ENCODE measurements around the gene LRBA.

Gene LRBA

DNA sequence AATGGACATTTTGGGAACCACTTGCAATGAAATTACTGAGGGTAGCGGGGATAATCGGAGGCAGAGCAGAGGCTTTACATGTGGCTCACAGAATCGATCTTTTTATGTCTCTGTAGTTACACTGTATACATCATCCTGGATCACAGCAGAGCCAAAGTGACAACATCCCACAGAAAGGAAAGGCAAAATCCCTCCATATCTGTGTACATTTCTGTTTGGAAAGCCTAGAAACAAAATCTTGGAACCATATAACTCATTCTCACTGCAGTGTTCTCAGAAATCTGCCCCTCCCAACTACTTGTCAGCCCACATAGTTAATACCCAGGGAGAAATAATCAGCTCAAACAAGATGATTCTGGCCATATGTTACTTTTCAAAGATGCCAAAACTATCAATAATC, 725.2 kb downstream of the LRBA start:
- Histone ChIP-seq H3K4me1 (ENCODE audit: control insufficient read depth in 1 of 2, insufficient read depth in 2 of 2, low read length in 2 of 2) (no peaks in the 10 kb centered on the region), H3K9ac (ENCODE audit: low read depth in 1 of 2, low read length in 2 of 2) (no peak overlapping the region), H3K9me3 (ENCODE audit: control insufficient read depth in 1 of 2, low read length in 2 of 2) (no peaks in the 10 kb centered on the region), H3K27ac (ENCODE audit: low read depth, low read length) (no peak overlapping the region), H3K27me3 (ENCODE audit: control insufficient read depth in 1 of 2, insufficient read depth in 2 of 2, low read length in 2 of 2) (no peaks in the 10 kb centered on the region), H3K4me3 (ENCODE audit: low read depth in 1 of 2, low read length in 2 of 2) (no peak overlapping the region), H3K36me3 (ENCODE audit: control insufficient read depth in 1 of 2, insufficient read depth in 2 of 2, low read length in 2 of 2) (peaks cover 0 to 2% of the 10 kb centered on the region in 2 donors)

DNA sequence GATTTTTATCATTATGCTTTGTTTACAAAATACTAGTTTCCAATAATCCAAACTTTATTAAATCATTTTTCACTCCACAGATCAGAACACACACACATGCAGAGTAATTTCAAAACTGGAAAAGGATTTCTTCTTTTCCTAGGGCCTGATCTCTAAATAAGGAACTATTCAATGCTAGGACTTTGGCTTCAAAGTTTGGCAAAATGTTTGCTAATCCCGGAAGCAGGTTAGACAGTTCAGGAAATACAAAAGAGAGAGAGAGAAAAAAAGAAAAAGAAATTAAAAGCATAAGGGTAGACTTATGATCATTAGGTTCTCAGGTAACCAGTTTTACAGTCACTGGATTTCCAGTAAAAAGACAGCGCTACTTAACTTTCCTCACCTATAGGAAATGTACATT, 725.9 kb downstream of the LRBA start:
- no peak overlapping the region for H3K4me3 ChIP-seq (ENCODE audit: low read depth in 1 of 2, low read length in 2 of 2)
- no peaks in the 10 kb centered on the region for H3K27me3 ChIP-seq (ENCODE audit: control insufficient read depth in 1 of 2, insufficient read depth in 2 of 2, low read length in 2 of 2)
- no peaks in the 10 kb centered on the region for H3K4me1 ChIP-seq (ENCODE audit: control insufficient read depth in 1 of 2, insufficient read depth in 2 of 2, low read length in 2 of 2)
- no peaks in the 10 kb centered on the region for H3K9me3 ChIP-seq (ENCODE audit: control insufficient read depth in 1 of 2, low read length in 2 of 2)
- no peak overlapping the region for H3K27ac ChIP-seq (ENCODE audit: low read depth, low read length)
- peaks cover 0 to 1% of the 10 kb centered on the region in 2 donors for H3K36me3 ChIP-seq (ENCODE audit: control insufficient read depth in 1 of 2, insufficient read depth in 2 of 2, low read length in 2 of 2)
- H3K9ac ChIP-seq (ENCODE audit: low read depth in 1 of 2, low read length in 2 of 2): no peak overlapping the region

DNA sequence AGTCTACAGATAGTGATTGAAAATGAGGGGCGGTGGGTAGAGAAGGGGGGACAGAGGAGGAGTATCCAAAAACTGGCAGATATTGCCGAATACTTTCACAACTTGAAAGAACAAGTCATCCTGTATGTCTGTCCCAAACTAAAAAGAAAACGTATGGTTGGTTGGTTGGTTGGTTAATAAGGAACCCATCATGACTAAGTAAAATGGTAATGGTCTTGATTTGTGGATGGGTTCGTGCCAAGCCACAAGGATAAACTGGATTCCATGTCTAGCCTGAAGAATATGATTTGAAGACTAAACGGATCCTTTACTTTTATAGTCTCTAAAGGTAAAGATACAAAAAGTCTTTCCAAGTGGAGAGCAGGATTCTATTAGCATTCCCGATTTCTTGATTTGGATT, 728.4 kb downstream of the LRBA start:
- H3K27ac ChIP-seq (ENCODE audit: low read depth, low read length): no peak overlapping the region
- H3K9ac ChIP-seq (ENCODE audit: low read depth in 1 of 2, low read length in 2 of 2): no peak overlapping the region
- no peak overlapping the region for H3K4me3 ChIP-seq (ENCODE audit: low read depth in 1 of 2, low read length in 2 of 2)
- no peaks in the 10 kb centered on the region for H3K27me3 ChIP-seq (ENCODE audit: control insufficient read depth in 1 of 2, insufficient read depth in 2 of 2, low read length in 2 of 2)
- H3K9me3 ChIP-seq (ENCODE audit: control insufficient read depth in 1 of 2, low read length in 2 of 2): no peaks in the 10 kb centered on the region
- peaks cover 0 to 12% of the 10 kb centered on the region in 2 donors for H3K36me3 ChIP-seq (ENCODE audit: control insufficient read depth in 1 of 2, insufficient read depth in 2 of 2, low read length in 2 of 2)
- H3K4me1 ChIP-seq (ENCODE audit: control insufficient read depth in 1 of 2, insufficient read depth in 2 of 2, low read length in 2 of 2): no peaks in the 10 kb centered on the region

DNA sequence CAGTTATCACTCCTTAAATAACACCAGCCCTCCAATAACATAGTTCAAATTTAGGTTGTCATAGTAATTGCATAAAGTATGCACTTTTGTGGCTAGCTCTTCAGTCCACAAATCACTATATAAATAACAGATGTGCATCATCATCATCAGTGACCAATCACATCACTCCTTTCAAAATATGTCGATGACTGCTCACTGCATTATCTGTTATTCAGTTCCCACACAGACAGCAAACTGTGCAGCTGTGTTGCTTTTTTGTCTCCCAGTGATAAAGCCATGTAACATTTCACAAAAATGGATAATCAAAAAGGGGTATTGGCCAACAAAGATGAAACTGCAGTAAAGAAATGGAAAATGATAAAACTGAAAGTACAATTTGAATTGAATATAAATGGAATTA, 731.4 kb downstream of the LRBA start:
- H3K9me3 ChIP-seq (ENCODE audit: control insufficient read depth in 1 of 2, low read length in 2 of 2): no peaks in the 10 kb centered on the region
- H3K27me3 ChIP-seq (ENCODE audit: control insufficient read depth in 1 of 2, insufficient read depth in 2 of 2, low read length in 2 of 2): no peaks in the 10 kb centered on the region
- H3K4me1 ChIP-seq (ENCODE audit: control insufficient read depth in 1 of 2, insufficient read depth in 2 of 2, low read length in 2 of 2): no peaks in the 10 kb centered on the region
- no peak overlapping the region for H3K9ac ChIP-seq (ENCODE audit: low read depth in 1 of 2, low read length in 2 of 2)
- peaks cover 0 to 23% of the 10 kb centered on the region in 2 donors for H3K36me3 ChIP-seq (ENCODE audit: control insufficient read depth in 1 of 2, insufficient read depth in 2 of 2, low read length in 2 of 2)
- no peak overlapping the region for H3K4me3 ChIP-seq (ENCODE audit: low read depth in 1 of 2, low read length in 2 of 2)
- H3K27ac ChIP-seq (ENCODE audit: low read depth, low read length): no peak overlapping the region

- Histone ChIP-seq H3K27ac (ENCODE audit: low read depth, low read length) (no peak overlapping the region), H3K27me3 (ENCODE audit: control insufficient read depth in 1 of 2, insufficient read depth in 2 of 2, low read length in 2 of 2) (no peaks in the 10 kb centered on the region), H3K4me3 (ENCODE audit: low read depth in 1 of 2, low read length in 2 of 2) (no peak overlapping the region), H3K9me3 (ENCODE audit: control insufficient read depth in 1 of 2, low read length in 2 of 2) (no peaks in the 10 kb centered on the region), H3K36me3 (ENCODE audit: control insufficient read depth in 1 of 2, insufficient read depth in 2 of 2, low read length in 2 of 2) (peaks cover 3 to 35% of the 10 kb centered on the region in 2 donors), H3K9ac (ENCODE audit: low read depth in 1 of 2, low read length in 2 of 2) (no peak overlapping the region), H3K4me1 (ENCODE audit: control insufficient read depth in 1 of 2, insufficient read depth in 2 of 2, low read length in 2 of 2) (no peaks in the 10 kb centered on the region)
These were observed 734.1 kb downstream of the LRBA start for GRCh38 chr4:150280975-150281374.

DNA sequence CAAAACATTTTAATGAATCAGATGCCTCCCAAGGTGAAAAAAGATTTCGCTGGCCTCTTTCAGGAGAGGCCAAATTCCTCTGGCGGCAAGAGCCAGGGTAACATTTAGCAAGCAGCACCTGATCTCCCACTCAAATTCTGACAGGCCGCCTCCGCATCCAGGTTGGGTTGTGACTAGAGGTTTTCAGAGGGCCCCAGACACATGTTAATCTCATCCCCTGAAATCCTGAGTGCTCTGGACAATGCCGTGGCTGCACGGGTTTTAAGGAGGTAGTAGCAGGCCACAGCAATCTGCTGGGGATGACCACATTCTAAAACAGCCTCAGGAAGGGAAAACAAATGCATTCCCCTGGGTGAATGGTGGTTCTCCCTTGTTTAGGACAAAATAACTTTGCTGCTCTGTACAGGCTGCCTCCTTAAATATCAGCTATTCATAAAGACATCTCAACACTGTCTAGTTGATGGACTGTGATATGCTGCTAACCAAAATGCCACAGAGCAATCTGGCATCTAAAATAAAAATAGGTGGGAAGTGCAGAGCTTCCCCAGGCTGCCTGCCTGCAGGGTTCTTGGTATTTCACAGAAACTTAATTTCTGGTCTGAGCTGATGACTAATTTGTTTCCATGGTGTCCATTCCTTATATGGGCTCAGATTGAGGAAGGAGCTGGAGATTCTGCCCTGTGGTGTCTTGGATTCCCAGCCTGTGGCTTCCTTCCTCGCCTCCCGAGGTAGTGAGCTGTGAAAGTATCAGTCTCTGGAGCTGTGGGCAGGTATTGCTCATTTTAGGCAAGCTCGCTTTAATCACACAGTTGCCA, 734.8 kb downstream of the LRBA start:
- Histone ChIP-seq H3K27ac (ENCODE audit: low read depth, low read length) (no peak overlapping the region), H3K27me3 (ENCODE audit: control insufficient read depth in 1 of 2, insufficient read depth in 2 of 2, low read length in 2 of 2) (no peaks in the 10 kb centered on the region), H3K9me3 (ENCODE audit: control insufficient read depth in 1 of 2, low read length in 2 of 2) (no peaks in the 10 kb centered on the region), H3K4me1 (ENCODE audit: control insufficient read depth in 1 of 2, insufficient read depth in 2 of 2, low read length in 2 of 2) (no peaks in the 10 kb centered on the region), H3K4me3 (ENCODE audit: low read depth in 1 of 2, low read length in 2 of 2) (no peak overlapping the region), H3K36me3 (ENCODE audit: control insufficient read depth in 1 of 2, insufficient read depth in 2 of 2, low read length in 2 of 2) (peaks cover 3 to 35% of the 10 kb centered on the region in 2 donors), H3K9ac (ENCODE audit: low read depth in 1 of 2, low read length in 2 of 2) (no peak overlapping the region)

GRCh38 chr4:150278206-150278605, 736.9 kb downstream of the LRBA start:
- H3K27ac ChIP-seq (ENCODE audit: low read depth, low read length): no peak overlapping the region
- H3K27me3 ChIP-seq (ENCODE audit: control insufficient read depth in 1 of 2, insufficient read depth in 2 of 2, low read length in 2 of 2): no peaks in the 10 kb centered on the region
- H3K4me1 ChIP-seq (ENCODE audit: control insufficient read depth in 1 of 2, insufficient read depth in 2 of 2, low read length in 2 of 2): no peaks in the 10 kb centered on the region
- H3K36me3 ChIP-seq (ENCODE audit: control insufficient read depth in 1 of 2, insufficient read depth in 2 of 2, low read length in 2 of 2): peaks cover 3 to 33% of the 10 kb centered on the region in 2 donors
- no peak overlapping the region for H3K9ac ChIP-seq (ENCODE audit: low read depth in 1 of 2, low read length in 2 of 2)
- no peak overlapping the region for H3K4me3 ChIP-seq (ENCODE audit: low read depth in 1 of 2, low read length in 2 of 2)
- no peaks in the 10 kb centered on the region for H3K9me3 ChIP-seq (ENCODE audit: control insufficient read depth in 1 of 2, low read length in 2 of 2)

GRCh38 chr4:150268444-150268843, 746.6 kb downstream of the LRBA start:
- H3K4me1 ChIP-seq (ENCODE audit: control insufficient read depth in 1 of 2, insufficient read depth in 2 of 2, low read length in 2 of 2): no peaks in the 10 kb centered on the region
- H3K4me3 ChIP-seq (ENCODE audit: low read depth in 1 of 2, low read length in 2 of 2): no peak overlapping the region
- H3K9me3 ChIP-seq (ENCODE audit: control insufficient read depth in 1 of 2, low read length in 2 of 2): no peaks in the 10 kb centered on the region
- H3K9ac ChIP-seq (ENCODE audit: low read depth in 1 of 2, low read length in 2 of 2): no peak overlapping the region
- peaks cover 8 to 10% of the 10 kb centered on the region in 2 donors for H3K36me3 ChIP-seq (ENCODE audit: control insufficient read depth in 1 of 2, insufficient read depth in 2 of 2, low read length in 2 of 2)
- no peaks in the 10 kb centered on the region for H3K27me3 ChIP-seq (ENCODE audit: control insufficient read depth in 1 of 2, insufficient read depth in 2 of 2, low read length in 2 of 2)
- no peak overlapping the region for H3K27ac ChIP-seq (ENCODE audit: low read depth, low read length)

DNA sequence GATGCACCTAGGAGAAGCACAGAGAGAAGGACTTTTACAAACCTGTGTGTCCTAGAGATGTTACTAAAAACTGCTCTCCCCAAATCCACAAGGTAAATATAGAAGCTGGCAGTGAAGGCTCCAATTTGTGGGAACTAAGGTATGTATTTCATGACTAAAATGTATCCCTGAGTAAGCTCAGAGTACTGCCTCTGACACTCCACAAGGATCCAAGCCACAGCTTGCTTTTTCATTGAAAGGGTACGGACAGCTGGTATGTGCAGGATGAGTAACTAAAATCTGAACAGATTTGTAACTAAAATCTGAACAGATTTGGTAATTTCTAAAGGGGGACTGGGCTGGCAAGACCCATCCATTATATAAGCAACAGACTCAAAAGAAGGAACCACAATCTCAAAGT, 749.3 kb downstream of the LRBA start:
- Histone ChIP-seq H3K36me3 (ENCODE audit: control insufficient read depth in 1 of 2, insufficient read depth in 2 of 2, low read length in 2 of 2) (peaks cover 3 to 15% of the 10 kb centered on the region in 2 donors), H3K4me1 (ENCODE audit: control insufficient read depth in 1 of 2, insufficient read depth in 2 of 2, low read length in 2 of 2) (no peaks in the 10 kb centered on the region), H3K4me3 (ENCODE audit: low read depth in 1 of 2, low read length in 2 of 2) (no peak overlapping the region), H3K27ac (ENCODE audit: low read depth, low read length) (no peak overlapping the region), H3K9ac (ENCODE audit: low read depth in 1 of 2, low read length in 2 of 2) (no peak overlapping the region), H3K27me3 (ENCODE audit: control insufficient read depth in 1 of 2, insufficient read depth in 2 of 2, low read length in 2 of 2) (no peaks in the 10 kb centered on the region), H3K9me3 (ENCODE audit: control insufficient read depth in 1 of 2, low read length in 2 of 2) (no peaks in the 10 kb centered on the region)

DNA sequence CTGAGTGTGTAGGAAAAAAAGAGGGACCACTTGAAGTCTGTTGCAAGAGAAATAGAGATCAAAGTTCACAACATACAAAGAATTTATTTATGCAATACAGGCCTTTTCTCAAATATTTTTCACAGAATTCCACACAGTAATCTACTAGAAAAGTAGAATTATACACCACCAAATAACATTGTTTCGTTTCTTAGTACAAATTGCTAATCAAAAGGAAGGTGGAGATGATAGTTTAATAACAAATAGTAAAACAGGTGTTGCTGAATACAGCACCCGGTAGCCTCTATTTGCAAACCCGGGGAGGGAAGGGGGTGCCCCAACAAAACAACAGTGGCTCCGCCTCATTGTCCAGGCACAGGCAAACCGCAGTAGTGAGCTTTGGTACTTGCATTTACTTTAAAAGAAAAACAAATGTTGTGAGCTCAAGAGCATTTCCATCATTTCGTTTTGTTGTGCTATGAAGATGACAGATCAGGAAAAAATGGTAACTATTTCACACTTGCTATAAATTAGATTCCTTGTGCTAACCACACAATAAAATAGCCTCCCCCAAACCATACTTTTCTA, 750.4 kb downstream of the LRBA start:
- Histone ChIP-seq H3K27me3 (ENCODE audit: control insufficient read depth in 1 of 2, insufficient read depth in 2 of 2, low read length in 2 of 2) (no peaks in the 10 kb centered on the region), H3K9ac (ENCODE audit: low read depth in 1 of 2, low read length in 2 of 2) (no peak overlapping the region), H3K36me3 (ENCODE audit: control insufficient read depth in 1 of 2, insufficient read depth in 2 of 2, low read length in 2 of 2) (peaks cover 3 to 11% of the 10 kb centered on the region in 2 donors), H3K4me3 (ENCODE audit: low read depth in 1 of 2, low read length in 2 of 2) (no peak overlapping the region), H3K27ac (ENCODE audit: low read depth, low read length) (no peak overlapping the region), H3K9me3 (ENCODE audit: control insufficient read depth in 1 of 2, low read length in 2 of 2) (no peaks in the 10 kb centered on the region), H3K4me1 (ENCODE audit: control insufficient read depth in 1 of 2, insufficient read depth in 2 of 2, low read length in 2 of 2) (no peaks in the 10 kb centered on the region)

Measured in duodenal mucosa (tissue), 2 donors.